ENCODE measurements around the gene AK4.

The AK4 gene

GRCh38 chr1:65176591-65176990, 28.6 kb downstream of the AK4 start:
- no peak for DNase-seq (ENCODE audit: low read depth)

GRCh38 chr1:65177457-65177856, 29.5 kb downstream of the AK4 start:
- peak; percentile 77 for DNase-seq (ENCODE audit: low read depth)

GRCh38 chr1:65178235-65178634, 30.2 kb downstream of the AK4 start:
- no peak for DNase-seq (ENCODE audit: low read depth)

- peak; percentile 52 for DNase-seq (ENCODE audit: low read depth)
These were observed 31.1 kb downstream of the AK4 start for GRCh38 chr1:65179148-65179547.

GRCh38 chr1:65180977-65181376, 33.0 kb downstream of the AK4 start:
- no peak for DNase-seq (ENCODE audit: low read depth)

- DNase-seq (ENCODE audit: low read depth) = no peak
These were observed 34.8 kb downstream of the AK4 start for GRCh38 chr1:65182658-65183268.

- DNase-seq (ENCODE audit: low read depth) = peak; percentile 47
These were observed 41.6 kb downstream of the AK4 start for GRCh38 chr1:65189576-65190115.

GRCh38 chr1:65190229-65190628, 42.2 kb downstream of the AK4 start:
- DNase-seq (ENCODE audit: low read depth) = no peak

- no peak for DNase-seq (ENCODE audit: low read depth)
These were observed 45.2 kb downstream of the AK4 start for GRCh38 chr1:65193129-65193695.

- peak; percentile 38 for DNase-seq (ENCODE audit: low read depth)
These were observed 47.8 kb downstream of the AK4 start for GRCh38 chr1:65195495-65196417.

GRCh38 chr1:65196926-65197325, 48.9 kb downstream of the AK4 start:
- DNase-seq (ENCODE audit: low read depth) = no peak

- no peak for DNase-seq (ENCODE audit: low read depth)
These were observed 49.6 kb downstream of the AK4 start for GRCh38 chr1:65197636-65198035.

GRCh38 chr1:65198096-65198495, 50.1 kb downstream of the AK4 start:
- DNase-seq (ENCODE audit: low read depth) = no peak

GRCh38 chr1:65200411-65200810, 52.4 kb downstream of the AK4 start:
- no peak for DNase-seq (ENCODE audit: low read depth)

GRCh38 chr1:65206836-65207235, 58.8 kb downstream of the AK4 start:
- no peak for DNase-seq (ENCODE audit: low read depth)

- no peak for DNase-seq (ENCODE audit: low read depth)
These were observed 59.3 kb downstream of the AK4 start for GRCh38 chr1:65207317-65207716.

- no peak for DNase-seq (ENCODE audit: low read depth)
These were observed 60.6 kb downstream of the AK4 start for GRCh38 chr1:65208563-65208973.

- DNase-seq (ENCODE audit: low read depth) = peak; percentile 52
These were observed 61.2 kb downstream of the AK4 start for GRCh38 chr1:65209005-65209885.

GRCh38 chr1:65210325-65210724, 62.3 kb downstream of the AK4 start:
- DNase-seq (ENCODE audit: low read depth) = no peak

- no peak for DNase-seq (ENCODE audit: low read depth)
These were observed 63.3 kb downstream of the AK4 start for GRCh38 chr1:65211331-65211730.

- DNase-seq (ENCODE audit: low read depth) = no peak
These were observed 65.4 kb downstream of the AK4 start for GRCh38 chr1:65213271-65214023.
